Glomerular visceral epithelial cell (primary cell): ENCODE data around the gene TAF11.
"Not testable (repeated sequence)": the region's sequence is repeated elsewhere in the genome, so short reads cannot be mapped to it uniquely, and the experiment has no call there.

Experiments
- DNase-seq: peaks from one replicate; pipeline ENCODE4 v3.0.0-alpha.2; 2016; ENCODE audit errors: extremely low spot score

The TAF11 gene

DNA sequence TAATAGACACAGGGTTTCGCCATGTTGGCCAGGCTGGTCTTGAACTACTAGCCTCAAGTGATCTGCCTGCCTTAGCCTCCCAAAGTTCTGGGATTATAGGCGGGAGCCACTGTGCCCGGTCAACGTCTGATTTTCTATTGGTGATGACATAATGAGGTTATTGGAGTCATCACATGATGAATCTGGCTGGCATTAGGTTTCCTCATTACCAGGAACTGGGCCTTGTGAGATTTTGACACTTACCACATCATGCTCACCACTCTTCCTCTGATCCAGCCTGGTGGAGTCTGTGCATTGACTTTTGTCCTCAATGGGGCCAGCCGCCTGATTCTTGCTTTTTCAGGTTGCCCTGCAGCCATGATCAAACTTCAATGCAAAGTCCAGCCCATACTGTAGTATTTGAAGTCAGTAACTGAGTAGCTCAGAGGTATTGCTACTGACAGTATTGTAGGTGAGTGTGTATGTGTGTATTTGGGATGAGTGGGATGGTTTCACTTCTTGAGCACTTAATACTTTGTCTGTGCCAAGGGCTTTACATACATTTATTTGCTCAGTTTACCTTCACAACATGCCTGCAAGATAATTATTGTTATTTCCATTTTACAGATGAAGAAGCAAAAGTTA lies 17.3 kb upstream of the TAF11 start:
- DNase-seq: no peak

DNA sequence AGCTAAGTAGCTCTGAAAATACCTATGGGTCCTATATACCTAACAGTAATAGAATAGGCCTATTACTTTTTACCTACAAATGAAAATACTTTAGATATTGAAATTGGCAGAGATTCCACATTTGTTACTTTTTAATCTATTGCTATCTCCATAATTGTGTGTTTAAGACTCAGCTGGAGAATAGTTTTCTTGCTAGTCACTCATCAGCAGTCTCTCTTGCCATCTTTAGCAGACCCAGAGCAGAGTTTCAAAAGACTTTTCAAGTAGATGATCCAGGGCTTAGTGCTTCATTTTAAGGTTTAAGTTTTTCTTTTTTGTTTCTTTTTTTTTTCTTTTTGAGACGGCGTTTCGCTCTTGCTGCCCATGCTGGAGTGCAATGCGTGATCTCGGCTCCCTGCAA lies 14.1 kb upstream of the TAF11 start:
- DNase-seq: no peak

DNA sequence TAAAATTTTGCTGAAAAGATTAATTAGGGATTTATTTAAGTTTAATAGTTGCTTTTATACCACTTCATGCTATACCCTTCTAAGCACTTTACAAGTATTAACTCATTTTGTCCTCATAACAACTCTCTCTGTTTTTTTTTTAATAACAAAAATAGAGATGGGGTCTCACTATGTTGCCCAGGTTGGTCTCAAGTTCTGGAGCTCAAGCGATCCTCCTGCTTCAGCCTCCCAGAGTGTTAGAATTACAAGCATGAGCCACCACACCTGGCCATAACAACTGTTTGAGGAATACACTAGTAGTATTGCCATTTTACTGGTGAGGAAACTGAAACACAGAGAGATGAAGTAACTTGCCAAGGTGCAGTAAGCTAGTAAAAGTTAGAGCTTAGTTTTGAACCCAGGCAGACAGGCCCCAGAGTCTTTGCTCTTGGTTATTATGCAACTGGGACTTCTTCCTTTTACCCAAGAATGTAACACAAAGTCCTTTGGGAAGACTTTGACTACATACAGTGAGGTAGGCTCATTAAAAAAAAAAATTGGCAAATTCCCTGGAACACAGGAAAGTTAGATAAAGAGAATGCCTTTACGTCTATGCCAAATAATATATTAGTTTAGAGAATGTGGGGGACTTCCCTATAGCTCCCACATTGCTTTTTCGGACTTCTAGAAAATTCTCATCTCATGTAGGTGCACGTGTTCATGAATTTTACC lies 12.6 kb upstream of the TAF11 start:
- DNase-seq: no peak

DNA sequence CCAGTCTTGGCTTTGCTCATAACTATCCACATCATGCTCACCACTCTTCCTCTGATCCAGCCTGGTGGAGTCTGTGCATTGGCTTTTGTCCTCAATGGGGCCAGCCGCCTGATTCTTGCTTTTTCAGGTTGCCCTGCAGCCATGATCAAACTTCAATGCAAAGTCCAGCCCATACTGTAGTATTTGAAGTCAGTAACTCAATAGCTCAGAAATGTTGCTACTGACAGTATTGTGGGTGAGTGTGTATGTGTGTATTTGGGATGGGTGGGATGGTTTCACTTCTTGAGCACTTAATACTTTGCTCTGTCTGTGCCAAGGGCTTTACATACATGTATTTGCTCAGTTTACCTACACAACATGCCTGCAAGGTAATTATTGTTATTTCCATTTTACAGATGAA lies 11.9 kb upstream of the TAF11 start:
- not testable (repeated sequence) for DNase-seq

DNA sequence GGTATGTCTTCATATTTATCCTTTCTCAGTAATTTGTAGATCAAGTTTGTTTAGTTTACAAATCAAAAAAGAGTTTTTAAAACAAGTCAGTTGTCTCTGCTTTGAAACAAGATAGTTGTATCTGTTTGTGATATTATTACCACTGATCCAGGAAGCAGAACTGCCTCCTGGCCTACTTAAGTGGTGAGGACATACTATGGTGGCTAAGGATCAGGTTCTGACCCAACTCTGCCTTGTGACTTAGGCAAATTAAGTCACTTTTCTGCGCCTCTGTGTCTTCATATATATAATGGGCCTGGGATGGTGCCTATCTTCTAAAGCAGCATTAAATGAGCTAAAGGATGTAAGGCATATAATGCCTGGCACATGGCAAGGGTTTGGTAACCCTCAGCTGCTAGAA lies 9.9 kb upstream of the TAF11 start:
- DNase-seq: no peak

DNA sequence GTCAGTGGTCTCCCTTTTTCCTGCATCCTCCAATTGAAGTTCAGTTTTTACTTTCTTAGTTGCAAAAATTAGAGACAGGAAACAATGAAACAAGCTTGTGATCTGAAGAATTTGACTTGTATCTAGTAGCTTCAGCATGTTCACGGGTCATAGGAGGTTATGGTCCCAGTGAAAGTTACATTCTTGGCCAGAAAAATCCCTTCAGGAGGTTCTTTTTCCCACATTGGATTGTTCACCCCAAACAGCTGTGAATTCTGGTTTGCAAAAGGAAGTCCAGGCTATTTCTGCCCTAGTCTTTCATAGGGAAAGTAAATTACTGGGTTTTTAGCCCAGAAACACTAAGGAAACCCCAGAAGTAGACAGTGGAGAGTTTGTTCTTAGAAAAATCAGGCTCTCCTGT lies 9.3 kb upstream of the TAF11 start:
- DNase-seq: no peak

DNA sequence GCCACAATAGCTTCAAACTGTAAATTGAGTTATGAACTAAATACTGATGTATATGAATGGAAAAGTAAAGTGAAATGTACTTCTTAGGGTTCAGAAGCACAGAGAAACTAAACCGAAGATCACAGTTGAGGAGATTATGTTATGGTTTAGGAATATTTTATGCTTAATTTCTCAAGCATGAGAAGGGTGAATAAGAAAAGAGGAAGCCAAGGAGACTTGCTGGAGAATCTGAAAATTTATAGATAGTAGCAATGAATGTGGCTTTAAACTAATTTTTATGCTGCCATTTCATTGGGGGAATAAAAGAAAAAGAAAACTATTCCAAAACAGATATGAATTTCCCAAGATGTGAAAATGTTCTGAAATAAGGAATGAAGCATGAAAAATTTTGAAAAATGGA lies 6.9 kb upstream of the TAF11 start:
- DNase-seq: no peak

DNA sequence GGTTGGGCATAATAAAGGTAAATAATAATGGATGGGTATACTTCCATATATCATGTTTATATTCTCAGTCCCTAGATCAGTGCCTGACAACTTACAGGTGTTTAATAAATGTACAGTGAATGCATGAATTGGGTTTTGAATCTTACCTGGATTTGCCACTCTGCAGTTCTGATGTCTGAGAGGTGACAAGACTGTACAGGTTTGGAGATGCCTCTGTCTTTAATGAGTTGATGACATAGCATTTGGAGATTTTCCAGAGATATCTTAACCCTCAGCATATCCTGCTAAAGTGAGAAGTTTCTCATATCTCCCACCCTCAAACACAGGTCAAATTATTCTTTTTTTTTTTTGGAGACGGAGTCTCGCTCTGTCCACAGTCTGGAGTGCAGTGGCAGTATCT lies 3.5 kb upstream of the TAF11 start:
- DNase-seq: no peak

DNA sequence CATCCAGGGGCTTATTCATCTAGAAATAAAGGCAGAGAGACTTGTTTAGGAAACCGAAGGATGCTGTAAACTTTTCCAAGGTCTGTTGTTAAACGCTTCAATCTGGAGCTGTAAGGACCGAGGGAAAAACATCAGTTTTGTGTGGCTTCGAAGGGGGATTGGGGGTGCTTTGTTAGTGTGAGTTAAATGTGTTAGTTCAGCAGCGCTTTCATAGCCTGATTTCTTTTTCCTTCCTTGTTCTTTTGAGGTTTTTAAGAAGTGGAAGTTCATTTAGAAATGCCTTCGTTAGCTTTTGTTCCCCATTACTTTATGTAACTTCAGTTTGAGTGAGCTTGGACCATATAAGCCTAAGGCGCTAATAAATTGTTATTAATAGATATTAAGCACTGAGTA lies 2.7 kb upstream of the TAF11 start:
- DNase-seq: no peak

DNA sequence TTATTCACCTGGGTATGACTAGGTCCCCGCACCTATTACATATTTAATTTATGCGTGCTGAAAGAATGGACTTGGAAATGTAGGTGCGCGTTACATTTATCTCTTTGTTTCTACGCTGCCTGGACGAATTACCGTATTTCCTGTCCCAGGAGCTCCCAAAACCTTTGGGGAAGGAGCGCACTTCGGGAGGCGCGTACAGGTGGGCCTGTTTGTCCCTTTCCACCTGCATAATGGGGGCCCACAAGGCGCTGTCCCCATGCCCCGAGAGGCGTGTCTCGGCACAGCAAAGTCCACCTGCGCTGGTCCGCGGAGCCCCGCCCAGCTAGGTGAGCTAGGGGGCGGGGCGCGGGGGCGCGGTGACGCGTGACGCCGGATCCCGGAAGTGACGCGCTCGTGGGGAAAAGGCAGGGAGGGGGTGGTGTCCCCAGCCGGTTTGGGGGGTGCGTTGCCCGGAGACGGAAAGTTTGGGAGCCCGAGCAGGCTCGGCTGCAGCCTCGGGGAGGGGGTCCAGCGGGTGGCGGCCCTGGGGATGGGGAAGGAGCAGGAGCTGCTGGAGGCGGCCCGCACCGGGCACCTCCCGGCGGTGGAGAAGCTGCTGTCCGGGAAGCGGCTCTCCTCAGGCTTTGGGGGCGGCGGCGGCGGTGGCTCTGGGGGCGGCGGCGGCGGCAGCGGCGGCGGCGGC lies 1.2 kb upstream of the TAF11 start, which contains the start of gene ANKS1A:
TSS of gene ANKS1A (plus strand) at position 382 of the 682 bp plus-strand sequence. CDS start at position 530, 148 bp downstream.
- DNase-seq: peak; percentile 71

DNA sequence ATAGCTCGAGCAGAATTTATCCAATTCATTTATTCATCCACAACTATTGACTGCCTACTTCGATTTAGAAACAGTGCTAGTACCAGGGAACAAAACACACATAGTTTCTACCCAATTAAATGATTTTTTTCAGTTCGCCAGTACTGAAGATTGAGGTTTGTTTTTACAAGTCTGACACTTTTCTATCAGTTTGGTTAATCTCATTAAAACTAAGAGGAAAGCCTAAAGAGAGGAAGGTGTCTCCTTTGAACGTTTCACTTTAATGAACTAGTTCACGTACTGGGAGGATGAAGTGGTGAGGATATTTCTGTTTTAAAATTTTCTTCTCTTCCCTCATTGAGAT lies 643 bp upstream of the TAF11 start:
- DNase-seq: no peak

DNA sequence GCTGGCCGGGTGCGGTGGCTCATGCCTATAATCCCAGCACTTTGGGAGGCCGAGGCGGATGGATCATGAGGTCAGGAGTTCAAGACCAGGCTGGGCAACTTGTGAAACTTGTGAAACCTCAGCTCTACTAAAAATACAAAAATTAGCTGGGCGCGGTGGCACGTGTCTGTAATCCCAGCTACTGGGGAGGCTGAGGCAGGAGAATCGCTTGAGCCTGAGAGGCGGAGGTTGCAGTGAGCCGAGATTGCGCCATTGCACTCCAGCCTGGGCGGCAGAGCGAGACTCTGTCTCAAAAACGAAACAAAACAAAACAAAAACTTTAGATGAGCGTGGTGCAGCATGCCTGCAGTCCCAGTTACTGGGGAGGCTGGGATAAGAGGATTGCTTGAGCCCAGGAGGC lies 2.0 kb downstream of the TAF11 start:
- DNase-seq: not testable (repeated sequence)

DNA sequence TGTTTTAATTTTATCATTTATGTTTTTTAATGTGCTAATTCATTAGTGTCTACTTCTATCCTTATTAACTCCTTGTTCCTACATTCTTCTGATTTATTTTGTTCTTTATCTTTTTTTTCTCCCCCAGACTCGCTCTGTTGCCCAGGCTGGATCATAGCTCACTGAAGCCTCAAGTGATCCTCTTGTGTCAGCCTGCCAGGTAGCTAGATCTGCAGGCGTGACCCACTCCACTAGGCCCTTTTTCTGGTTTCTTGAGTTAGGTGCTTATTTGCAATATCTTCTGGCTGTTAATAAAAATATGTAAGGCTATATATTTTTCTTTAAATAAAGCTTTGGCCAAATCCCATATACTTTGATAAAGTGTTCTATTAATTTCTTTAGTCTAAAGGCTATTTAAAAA lies 2.8 kb downstream of the TAF11 start:
- no peak for DNase-seq

DNA sequence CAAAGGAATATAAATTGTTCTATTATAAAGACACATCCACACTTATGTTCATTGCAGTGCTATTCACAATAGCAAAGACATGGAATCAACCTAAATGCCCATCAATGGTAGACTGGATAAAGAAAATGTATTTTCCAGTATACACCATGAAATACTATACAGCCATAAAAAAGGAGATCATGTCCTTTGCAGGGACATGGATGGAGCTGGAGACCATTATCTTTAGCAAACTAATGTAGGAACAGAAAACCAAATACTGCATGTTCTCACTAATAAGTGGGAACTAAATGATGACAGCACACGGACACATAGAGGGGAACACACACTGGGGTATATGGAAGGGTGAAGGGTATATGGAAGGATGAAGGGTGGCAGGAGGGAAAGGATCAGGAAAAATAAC lies 3.8 kb downstream of the TAF11 start:
- DNase-seq: not testable (repeated sequence)

DNA sequence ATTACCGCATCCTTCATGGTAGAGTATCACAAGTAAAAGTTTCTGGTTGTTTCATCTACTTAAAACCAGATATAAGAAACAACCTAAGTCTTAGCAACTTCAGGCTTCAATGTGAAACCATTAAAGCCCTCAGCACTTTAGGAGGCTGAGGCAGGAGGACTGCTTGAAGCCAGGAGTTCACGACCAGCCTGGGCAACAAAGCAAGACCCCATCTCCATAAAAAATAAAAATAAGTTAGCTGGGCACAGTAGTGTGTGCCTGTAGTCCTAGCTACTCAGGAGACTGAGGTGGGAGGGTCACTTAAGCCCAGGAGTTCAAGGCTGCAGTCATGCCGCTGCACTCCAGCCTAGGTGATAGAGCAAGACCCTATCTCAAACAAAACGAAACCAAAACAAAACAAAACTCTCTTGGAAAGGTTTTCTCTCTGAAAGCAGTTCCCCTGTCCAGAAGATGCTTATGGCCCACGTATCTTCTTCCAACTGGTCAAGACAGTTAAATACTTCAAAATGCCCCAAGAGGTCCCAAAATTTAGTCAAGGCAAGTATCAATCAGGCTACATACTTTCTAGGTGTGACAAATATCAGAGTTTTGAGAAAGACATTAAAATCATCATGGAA lies 9.9 kb downstream of the TAF11 start:
- DNase-seq: no peak

DNA sequence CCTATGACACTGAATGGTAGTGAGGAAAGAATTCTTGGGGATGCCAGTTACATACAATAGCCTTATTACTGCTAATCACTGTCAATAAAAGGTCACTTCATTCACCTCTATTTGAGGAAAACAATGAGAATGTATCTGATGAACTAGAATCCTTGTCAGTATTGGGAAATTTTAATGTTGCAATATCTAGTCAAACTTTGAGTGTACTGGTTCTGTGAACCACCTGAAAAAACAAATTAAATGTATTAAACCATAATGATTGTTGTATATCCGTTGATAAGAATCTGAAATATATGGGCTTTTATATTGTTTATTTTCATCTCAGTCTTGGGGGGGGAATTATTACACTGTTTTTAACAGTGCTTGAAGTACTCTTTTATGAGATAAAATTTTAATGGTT lies 10.6 kb downstream of the TAF11 start:
- DNase-seq: no peak

DNA sequence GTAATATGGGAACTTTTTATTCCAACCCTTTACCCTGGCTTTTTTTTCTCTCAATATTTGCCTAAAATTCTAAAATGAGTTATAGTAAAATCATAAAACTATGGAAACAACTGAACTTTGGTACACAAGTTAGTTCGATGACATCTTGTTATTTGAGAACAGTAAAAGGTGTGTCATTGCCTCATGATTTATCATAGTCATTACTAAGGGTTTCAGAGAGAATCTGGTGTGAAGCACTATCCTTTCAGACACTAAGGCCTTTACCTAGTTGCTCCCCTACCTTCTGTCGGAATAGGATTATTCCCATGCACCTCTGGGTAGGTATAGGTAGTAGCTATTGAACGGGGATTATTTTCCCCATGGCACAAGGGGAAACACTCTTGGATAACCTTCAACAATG lies 11.4 kb downstream of the TAF11 start:
- DNase-seq: no peak

DNA sequence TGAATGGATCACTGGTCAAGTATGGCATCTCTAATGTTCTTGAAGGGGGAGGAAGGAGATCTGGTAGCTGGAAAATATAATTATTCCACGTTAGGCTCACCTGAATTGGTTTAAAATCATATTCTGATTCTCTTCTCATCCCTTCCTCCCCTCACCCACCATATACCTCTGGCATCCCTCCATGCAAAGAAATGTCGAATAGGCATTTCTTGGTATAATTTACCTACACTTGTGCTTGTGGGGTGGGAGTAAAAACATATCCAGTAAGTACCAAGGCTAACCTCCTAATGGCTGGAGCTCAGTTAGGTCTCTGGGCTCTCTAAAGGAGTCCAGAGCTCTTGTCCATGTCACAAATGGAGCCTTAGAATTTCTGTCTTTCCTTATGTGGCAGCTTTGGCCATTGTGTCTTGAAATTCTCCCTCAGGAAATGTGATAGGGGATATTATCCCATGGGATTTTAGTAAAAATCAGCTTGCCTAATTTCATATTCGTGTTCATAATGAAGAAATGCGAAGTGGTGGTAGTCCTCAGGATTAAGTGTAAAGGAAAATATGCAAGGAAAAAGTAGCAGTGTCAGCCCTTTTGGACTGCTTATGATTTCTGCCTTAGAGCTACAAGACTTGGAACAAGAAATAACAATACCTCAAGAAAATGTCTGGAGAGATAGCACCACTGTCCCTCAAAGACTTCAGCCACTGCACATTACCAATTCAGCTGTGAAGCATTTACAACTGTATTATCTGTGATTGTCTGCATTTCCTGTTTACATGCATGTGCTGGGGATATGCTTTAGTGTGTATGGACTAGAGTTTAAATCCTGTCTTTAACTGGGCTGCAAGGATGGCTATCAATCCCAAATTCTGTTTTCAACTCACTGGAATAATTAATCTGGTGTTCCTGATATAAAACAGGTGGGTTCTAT lies 12.3 kb downstream of the TAF11 start:
- DNase-seq: no peak

DNA sequence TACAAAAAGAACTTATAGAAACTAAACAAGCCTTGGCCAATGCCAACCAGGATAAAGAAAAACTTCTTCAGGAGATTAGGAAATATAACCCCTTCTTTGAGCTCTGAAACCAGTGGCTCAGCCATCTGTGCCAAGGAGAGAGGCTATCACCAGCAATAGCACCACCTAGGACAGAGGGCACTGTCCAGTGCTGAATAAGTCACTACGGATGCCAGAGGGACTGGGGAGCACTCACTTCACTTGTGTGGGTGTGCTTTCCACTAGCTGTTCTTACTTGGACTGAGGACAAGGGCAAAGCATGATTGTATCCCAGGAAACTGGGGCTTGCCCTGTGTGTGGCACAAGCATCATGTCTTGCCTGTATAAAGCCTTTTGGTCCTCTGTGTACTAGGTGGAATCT lies 15.5 kb downstream of the TAF11 start:
- DNase-seq: no peak

DNA sequence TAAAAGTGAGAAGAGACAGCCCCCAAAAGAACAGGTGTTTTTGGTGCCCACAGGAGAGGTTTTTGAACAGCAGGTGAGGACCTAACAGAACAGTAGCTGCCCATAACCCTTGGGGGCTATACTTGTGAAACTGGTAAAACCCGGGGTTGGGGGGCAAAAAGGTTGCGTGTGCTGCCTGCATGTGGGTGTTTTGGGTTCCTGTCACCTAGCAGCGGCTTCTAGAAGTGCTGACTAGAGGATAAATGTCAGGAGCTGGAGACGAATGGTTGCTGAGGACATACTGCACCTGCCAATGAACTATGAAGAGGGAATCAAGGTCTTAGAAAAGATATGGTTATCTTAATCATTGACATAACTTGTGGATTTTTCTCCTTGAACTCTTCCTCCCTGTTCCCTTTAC lies 16.0 kb downstream of the TAF11 start:
- DNase-seq: no peak

DNA sequence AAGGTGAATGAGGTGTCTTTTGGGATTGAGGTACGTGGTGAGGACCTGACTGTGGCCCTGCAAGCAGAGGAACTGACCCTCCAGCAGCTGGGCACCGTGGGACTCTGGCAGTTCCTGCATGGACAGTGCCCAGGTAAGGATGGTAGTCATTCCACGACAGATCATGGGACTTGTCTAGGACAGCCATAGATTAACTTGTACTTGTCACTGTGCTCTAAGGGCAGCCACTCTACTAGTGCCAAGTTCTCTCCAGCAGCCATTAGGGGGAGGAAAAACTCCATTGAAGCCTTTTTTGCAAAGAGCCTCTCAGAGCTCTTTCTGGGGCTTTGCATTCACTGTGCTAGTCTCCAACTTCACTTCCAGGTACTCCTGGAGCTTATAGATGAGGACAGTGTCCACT lies 20.4 kb downstream of the TAF11 start:
- DNase-seq: no peak

DNA sequence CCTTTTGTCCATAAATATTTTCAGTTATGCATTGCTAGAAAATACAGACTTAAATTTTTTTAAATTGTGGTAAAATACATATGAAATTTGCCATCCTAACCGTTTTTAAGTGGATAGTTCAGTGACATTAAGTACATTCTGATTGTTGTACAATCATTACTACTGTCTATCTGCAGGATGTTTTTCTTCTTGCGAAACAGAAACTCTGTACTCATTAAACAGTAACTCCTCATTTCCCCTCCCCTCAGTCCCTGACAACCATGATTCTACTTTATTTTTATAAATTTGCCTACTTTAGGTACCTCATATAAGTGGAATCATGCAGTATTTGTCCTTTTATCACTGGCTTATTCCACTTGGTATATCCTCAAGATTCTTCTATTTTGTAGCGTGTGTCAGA lies 21.3 kb downstream of the TAF11 start:
- no peak for DNase-seq
